ENCODE data around the gene PLEKHG7. TPM values are rescaled to one million over a fixed set of nuclear protein-coding genes. Genes with fewer than 3 reads are reported as not detected.

Gene PLEKHG7
- total and polyA plus RNA-seq, 10 donors, result 0.62 to 8.8 (median 2.0) TPM

- Histone ChIP-seq H3K27ac (no peak overlapping the region), H3K4me3 (no peak overlapping the region), H3K27me3 (replicated peaks in 1 of 7) (no peaks in the 10 kb centered on the region), H3K9me3 (peaks cover 0 to 18% (median 10%) of the 10 kb centered on the region in 8 donors), H3K36me3 (peaks cover 0 to 4% (median 0%) of the 10 kb centered on the region in 6 donors), H3K4me1 (peaks cover 0 to 7% (median 0%) of the 10 kb centered on the region in 6 donors)
- TF ChIP-seq POLR2A (IDR thresholded peaks at IDR 0.05) (no peak), POLR2AphosphoS5 (IDR thresholded peaks at IDR 0.05) (no peak), CTCF (IDR thresholded peaks at IDR 0.05 in 8 of 11, conservative IDR thresholded peaks at IDR 0.05 in 3 of 11) (no peak)
- no peak for DNase-seq
- intact Hi-C loops (cut with DNase I; ENCODE audit: low total_unique reads), result no loop called here
- 72 to 95% (median 88%) methylated on average over 1 of the region's 1 CpG for WGBS, 5 donors
These were observed 18.9 kb downstream of the PLEKHG7 start for GRCh38 chr12:92721656-92722055.

- H3K27me3 ChIP-seq (replicated peaks in 1 of 7), result no peaks in the 10 kb centered on the region
- WGBS, 5 donors, result 83 to 95% (median 86%) methylated on average over 3 of the region's 3 CpGs
- H3K4me3 ChIP-seq, result no peak overlapping the region
- TF ChIP-seq POLR2AphosphoS5 (IDR thresholded peaks at IDR 0.05) (no peak), POLR2A (IDR thresholded peaks at IDR 0.05) (no peak), CTCF (IDR thresholded peaks at IDR 0.05 in 8 of 11, conservative IDR thresholded peaks at IDR 0.05 in 3 of 11) (no peak)
- peaks cover 0 to 4% (median 0%) of the 10 kb centered on the region in 6 donors for H3K36me3 ChIP-seq
- H3K4me1 ChIP-seq, result peaks cover 0 to 7% (median 0%) of the 10 kb centered on the region in 6 donors
- H3K27ac ChIP-seq, result no peak overlapping the region
- intact Hi-C loops (cut with DNase I; ENCODE audit: low total_unique reads), result no loop called here
- no peak for DNase-seq
- peaks cover 0 to 18% (median 10%) of the 10 kb centered on the region in 8 donors for H3K9me3 ChIP-seq
These were observed 20.1 kb downstream of the PLEKHG7 start for GRCh38 chr12:92722897-92723296.

GRCh38 chr12:92726850-92727249 is 24.1 kb downstream of the PLEKHG7 start:
- TF ChIP-seq POLR2AphosphoS5 (IDR thresholded peaks at IDR 0.05) (no peak), CTCF (IDR thresholded peaks at IDR 0.05 in 8 of 11, conservative IDR thresholded peaks at IDR 0.05 in 3 of 11) (no peak), POLR2A (IDR thresholded peaks at IDR 0.05) (no peak)
- DNase-seq, result no peak
- intact Hi-C loops (cut with DNase I; ENCODE audit: low total_unique reads), result no loop called here

GRCh38 chr12:92729773-92730305 is 27.1 kb downstream of the PLEKHG7 start:
- no peak for DNase-seq
- H3K27me3 ChIP-seq (replicated peaks in 1 of 7), result no peaks in the 10 kb centered on the region
- H3K27ac ChIP-seq, result no peak overlapping the region
- no peaks in the 10 kb centered on the region for H3K4me1 ChIP-seq
- H3K36me3 ChIP-seq, result peaks cover 0 to 1% (median 0%) of the 10 kb centered on the region in 6 donors
- intact Hi-C loops (cut with DNase I; ENCODE audit: low total_unique reads), result no loop called here
- peaks cover 0 to 5% (median 2%) of the 10 kb centered on the region in 8 donors for H3K9me3 ChIP-seq
- no peak for TF ChIP-seq CTCF (IDR thresholded peaks at IDR 0.05 in 8 of 11, conservative IDR thresholded peaks at IDR 0.05 in 3 of 11)
- TF ChIP-seq POLR2A (IDR thresholded peaks at IDR 0.05), result no peak
- no peak for TF ChIP-seq POLR2AphosphoS5 (IDR thresholded peaks at IDR 0.05)
- 50 to 74% (median 58%) methylated on average over 1 of the region's 1 CpG for WGBS, 5 donors
- no peak overlapping the region for H3K4me3 ChIP-seq

More at GRCh38 chr12:92726850-92727249, 24.1 kb downstream of the PLEKHG7 start:
- Histone ChIP-seq H3K36me3 (peaks cover 0 to 4% (median 0%) of the 10 kb centered on the region in 6 donors), H3K4me3 (no peak overlapping the region), H3K27me3 (replicated peaks in 1 of 7) (no peaks in the 10 kb centered on the region), H3K27ac (no peak overlapping the region), H3K9me3 (peaks cover 0 to 18% (median 10%) of the 10 kb centered on the region in 8 donors), H3K4me1 (no peaks in the 10 kb centered on the region)
- WGBS, 5 donors, result 77 to 95% (median 82%) methylated on average over 4 of the region's 4 CpGs

Data from spleen (tissue), 11 donors.